ENCODE results near the gene ABCA9. TPM values are rescaled to one million over a fixed set of nuclear protein-coding genes. Genes with fewer than 3 reads are reported as not detected.
"Not testable (repeated sequence)": the region's sequence is repeated elsewhere in the genome, so short reads cannot be mapped to it uniquely, and the experiment has no call there.

The ABCA9 gene
- polyA plus RNA-seq, 1 donor (not counting 4 experiments of a cell fraction or from before 2014, with no cell fraction given), result 0.17 TPM

GRCh38 chr17:69070378-69071232 is 9.9 kb upstream of the ABCA9 start:
- dilution Hi-C loops (cut with MboI; ENCODE audit: extremely low pct_ligation_motif_present, low sequenced_read_pairs); DNase-seq (ENCODE audit: low read depth, low spot score); H3K9ac ChIP-seq (ENCODE audit: control insufficient read depth, extremely low read depth, insufficient read depth, low read length); H3K36me3 ChIP-seq (ENCODE audit: control insufficient read depth in 2 of 2, extremely low read depth in 1 of 2, insufficient read depth in 2 of 2, low read length in 2 of 2); H4K20me1 ChIP-seq (ENCODE audit: control insufficient read depth, extremely low read depth, insufficient read depth, low read length); H3K9me3 ChIP-seq (ENCODE audit: control insufficient read depth, low read depth, low read length); H3K79me2 ChIP-seq (ENCODE audit: control insufficient read depth, insufficient read depth, low read length); FAIRE-seq; H3K4me1 ChIP-seq (ENCODE audit: control insufficient read depth, extremely low read depth, insufficient read depth, low read length); H3K27me3 ChIP-seq (ENCODE audit: control insufficient read depth, extremely low read depth, insufficient read depth, low read length); H3K4me3 ChIP-seq (ENCODE audit: control insufficient read depth in 2 of 3, extremely low read depth in 1 of 3, insufficient read depth in 2 of 3, low read depth in 1 of 3, low read length in 3 of 3); H3K27ac ChIP-seq (ENCODE audit: control insufficient read depth, insufficient read depth, low read length); H3K4me2 ChIP-seq (ENCODE audit: control insufficient read depth, extremely low read depth, insufficient read depth, low read depth, low read length); H3K9me1 ChIP-seq (ENCODE audit: control insufficient read depth, extremely low read depth, insufficient read depth, low read length); H2AFZ ChIP-seq (ENCODE audit: control insufficient read depth, low read length): not testable (repeated sequence)

GRCh38 chr17:69069226-69069750 is 8.6 kb upstream of the ABCA9 start:
- dilution Hi-C loops (cut with MboI; ENCODE audit: extremely low pct_ligation_motif_present, low sequenced_read_pairs), result no loop called here
- Histone ChIP-seq H3K9me3 (ENCODE audit: control insufficient read depth, low read depth, low read length) (no peaks in the 10 kb centered on the region), H3K9ac (ENCODE audit: control insufficient read depth, extremely low read depth, insufficient read depth, low read length) (no peak overlapping the region), H3K79me2 (ENCODE audit: control insufficient read depth, insufficient read depth, low read length) (no peaks in the 10 kb centered on the region), H4K20me1 (ENCODE audit: control insufficient read depth, extremely low read depth, insufficient read depth, low read length) (no peaks in the 10 kb centered on the region), H2AFZ (ENCODE audit: control insufficient read depth, low read length) (no peak overlapping the region), H3K9me1 (ENCODE audit: control insufficient read depth, extremely low read depth, insufficient read depth, low read length) (no peaks in the 10 kb centered on the region), H3K4me3 (ENCODE audit: control insufficient read depth in 2 of 3, extremely low read depth in 1 of 3, insufficient read depth in 2 of 3, low read depth in 1 of 3, low read length in 3 of 3) (no peak overlapping the region), H3K4me2 (ENCODE audit: control insufficient read depth, extremely low read depth, insufficient read depth, low read depth, low read length) (no peak overlapping the region), H3K27ac (ENCODE audit: control insufficient read depth, insufficient read depth, low read length) (no peak overlapping the region), H3K27me3 (ENCODE audit: control insufficient read depth, extremely low read depth, insufficient read depth, low read length) (no peaks in the 10 kb centered on the region), H3K36me3 (ENCODE audit: control insufficient read depth in 2 of 2, extremely low read depth in 1 of 2, insufficient read depth in 2 of 2, low read length in 2 of 2) (no peaks in the 10 kb centered on the region), H3K4me1 (ENCODE audit: control insufficient read depth, extremely low read depth, insufficient read depth, low read length) (no peaks in the 10 kb centered on the region)
- DNase-seq (ENCODE audit: low read depth, low spot score) (no peak), FAIRE-seq (no peak)
- TF ChIP-seq EZH2 (IDR thresholded peaks at IDR 0.05; ENCODE audit: low read length) (no peak), CTCF (optimal IDR thresholded peaks at IDR 0.05 in 1 of 3, IDR thresholded peaks at IDR 0.05 in 1 of 3, conservative IDR thresholded peaks at IDR 0.05 in 1 of 3; ENCODE audit: extremely low read depth in 1 of 3, insufficient read depth in 2 of 3, low read length in 3 of 3) (no peak)

All from keratinocyte (primary cell).